HG03097 (cell line): ENCODE measurements around the gene PTPRN2.
"Not testable (repeated sequence)": the region's sequence is repeated elsewhere in the genome, so short reads cannot be mapped to it uniquely, and the experiment has no call there.

ENCODE experiments used
- ATAC-seq: cut with Tn5 transposase; IDR thresholded peaks from one replicate; pipeline ENCODE4 v1.9.1; 2021; ENCODE audit not compliant: unreplicated experiment, low FRiP score

PTPRN2 gene

GRCh38 chr7:158034571-158034970, 553.1 kb downstream of the PTPRN2 start:
- ATAC-seq = no peak

GRCh38 chr7:158033925-158034324, 553.7 kb downstream of the PTPRN2 start:
- ATAC-seq = not testable (repeated sequence)

GRCh38 chr7:158033196-158033595, 554.4 kb downstream of the PTPRN2 start:
- no peak for ATAC-seq

- ATAC-seq = no peak
Measured at GRCh38 chr7:158032561-158033115, 555.0 kb downstream of the PTPRN2 start.

GRCh38 chr7:158031867-158032308, 555.7 kb downstream of the PTPRN2 start:
- ATAC-seq = no peak

- no peak for ATAC-seq
Measured at GRCh38 chr7:158030566-158030965, 557.1 kb downstream of the PTPRN2 start.

GRCh38 chr7:158030071-158030470, 557.6 kb downstream of the PTPRN2 start:
- no peak for ATAC-seq

GRCh38 chr7:158029509-158029908, 558.1 kb downstream of the PTPRN2 start:
- no peak for ATAC-seq

- no peak for ATAC-seq
Measured at GRCh38 chr7:158028971-158029370, 558.7 kb downstream of the PTPRN2 start.

- no peak for ATAC-seq
Measured at GRCh38 chr7:158028290-158028941, 559.2 kb downstream of the PTPRN2 start.

GRCh38 chr7:158027646-158028045, 560.0 kb downstream of the PTPRN2 start:
- no peak for ATAC-seq

GRCh38 chr7:158026636-158027265, 560.9 kb downstream of the PTPRN2 start:
- no peak for ATAC-seq

GRCh38 chr7:158025686-158026600, 561.7 kb downstream of the PTPRN2 start:
- ATAC-seq = no peak

- no peak for ATAC-seq
Measured at GRCh38 chr7:158024881-158025280, 562.7 kb downstream of the PTPRN2 start.

- no peak for ATAC-seq
Measured at GRCh38 chr7:158024351-158024715, 563.3 kb downstream of the PTPRN2 start.

- ATAC-seq = no peak
Measured at GRCh38 chr7:158023681-158024350, 563.8 kb downstream of the PTPRN2 start.

- ATAC-seq = no peak
Measured at GRCh38 chr7:158023157-158023556, 564.5 kb downstream of the PTPRN2 start.

- no peak for ATAC-seq
Measured at GRCh38 chr7:158022601-158023000, 565.0 kb downstream of the PTPRN2 start.

GRCh38 chr7:158021836-158022235, 565.8 kb downstream of the PTPRN2 start:
- ATAC-seq = no peak

- ATAC-seq = no peak
Measured at GRCh38 chr7:158020706-158021095, 566.9 kb downstream of the PTPRN2 start.
